Measurements from ENCODE around the gene NAV2.

- TF ChIP-seq, protein P1, sequence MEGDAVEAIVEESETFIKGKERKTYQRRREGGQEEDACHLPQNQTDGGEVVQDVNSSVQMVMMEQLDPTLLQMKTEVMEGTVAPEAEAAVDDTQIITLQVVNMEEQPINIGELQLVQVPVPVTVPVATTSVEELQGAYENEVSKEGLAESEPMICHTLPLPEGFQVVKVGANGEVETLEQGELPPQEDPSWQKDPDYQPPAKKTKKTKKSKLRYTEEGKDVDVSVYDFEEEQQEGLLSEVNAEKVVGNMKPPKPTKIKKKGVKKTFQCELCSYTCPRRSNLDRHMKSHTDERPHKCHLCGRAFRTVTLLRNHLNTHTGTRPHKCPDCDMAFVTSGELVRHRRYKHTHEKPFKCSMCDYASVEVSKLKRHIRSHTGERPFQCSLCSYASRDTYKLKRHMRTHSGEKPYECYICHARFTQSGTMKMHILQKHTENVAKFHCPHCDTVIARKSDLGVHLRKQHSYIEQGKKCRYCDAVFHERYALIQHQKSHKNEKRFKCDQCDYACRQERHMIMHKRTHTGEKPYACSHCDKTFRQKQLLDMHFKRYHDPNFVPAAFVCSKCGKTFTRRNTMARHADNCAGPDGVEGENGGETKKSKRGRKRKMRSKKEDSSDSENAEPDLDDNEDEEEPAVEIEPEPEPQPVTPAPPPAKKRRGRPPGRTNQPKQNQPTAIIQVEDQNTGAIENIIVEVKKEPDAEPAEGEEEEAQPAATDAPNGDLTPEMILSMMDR (IDR thresholded peaks at IDR 0.05), result no peak
- no peak for TF ChIP-seq POLR2A (IDR thresholded peaks at IDR 0.05)
These were observed 348.1 kb downstream of the NAV2 start for GRCh38 chr11:20060647-20061205.

Measured in testis (tissue), 2 donors.